T47D (cell line): ENCODE data around the gene GPR6.
A peak's percentile ranks its signal among the peaks of the same experiment; 100 is the strongest.

Experiments
- DNase-seq, 2 experiments: peaks; one replicate each; pipeline versions ENCODE4 v3.0.0 to v3.0.0-alpha.2; 2011 to 2012; ENCODE audit warnings: low read depth in 1 of 2, low spot score in 1 of 2
- JUND ChIP-seq: IDR thresholded peaks from 2 replicates; pipeline ENCODE4 v1.6.1; 2012; ENCODE audit warnings: low read depth
- in situ Hi-C: cut with HindIII; loops from 2 replicates; pipeline ENCODE4 v1.10.0; 2016; ENCODE audit warnings: low sequenced_read_pairs, low pct_unique_long_range_greater_than_20kb

The GPR6 gene

DNA sequence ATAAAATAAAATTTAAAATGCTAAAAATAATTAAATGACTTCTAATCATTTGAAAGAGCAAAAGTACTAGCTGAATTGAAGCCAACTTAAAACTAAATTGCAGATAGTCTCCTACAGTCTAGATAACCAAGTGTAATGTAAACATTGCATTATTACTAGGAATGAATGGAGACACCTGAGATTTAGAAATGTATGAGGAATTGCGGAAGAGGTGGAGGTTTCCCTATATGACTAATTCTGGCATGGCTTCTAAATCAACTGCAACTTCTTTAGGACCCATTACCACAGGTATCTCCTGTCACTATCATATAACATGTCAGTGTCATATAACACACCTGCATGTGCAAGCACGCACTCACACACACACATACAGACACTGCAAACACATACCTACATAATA lies 13.2 kb upstream of the GPR6 start:
- DNase-seq = no peak
- TF ChIP-seq JUND = no peak
- in situ Hi-C loops = no loop called here

DNA sequence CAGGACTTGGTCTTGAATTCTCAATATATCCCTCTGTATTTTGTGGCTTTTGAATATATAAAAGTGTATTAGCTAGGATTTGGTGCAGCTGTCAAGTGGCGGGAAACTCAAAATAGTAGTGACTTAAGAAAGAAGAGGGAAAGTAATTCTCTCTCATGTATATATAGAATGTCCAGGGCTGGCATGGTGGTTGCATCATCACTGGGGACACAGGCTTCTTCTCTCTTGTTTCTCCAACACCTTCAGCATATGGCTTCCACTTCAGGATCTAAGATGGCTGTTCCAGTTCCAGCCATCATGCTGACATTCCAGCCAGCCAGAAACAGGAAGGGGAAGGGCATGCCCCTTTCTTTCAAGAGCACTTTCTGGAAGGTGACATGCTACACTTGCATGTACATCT lies 11.8 kb upstream of the GPR6 start:
- TF ChIP-seq JUND = no peak
- DNase-seq = no peak
- in situ Hi-C loops = no loop called here

DNA sequence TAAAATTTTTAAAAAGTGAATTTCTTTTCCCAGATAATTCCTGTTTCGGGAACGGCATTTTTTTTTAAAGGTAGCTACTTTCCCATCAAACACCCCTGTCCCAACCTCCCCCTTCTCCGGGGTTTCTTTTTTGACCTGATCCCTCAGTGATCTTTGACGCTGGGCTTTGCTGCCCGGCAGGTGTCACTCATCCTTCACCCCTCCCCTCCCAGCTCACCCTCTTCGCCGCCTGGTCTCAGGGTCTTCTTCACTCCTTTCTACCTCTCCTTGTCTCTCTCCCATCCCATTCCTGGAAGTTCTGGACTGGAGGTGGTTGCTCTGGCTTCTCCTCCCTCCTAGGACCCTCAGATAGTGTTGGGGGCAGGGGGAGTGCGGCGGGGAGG lies 329 bp upstream of the GPR6 start:
- TF ChIP-seq JUND = no peak
- in situ Hi-C loops = no loop called here
- no peak for DNase-seq

DNA sequence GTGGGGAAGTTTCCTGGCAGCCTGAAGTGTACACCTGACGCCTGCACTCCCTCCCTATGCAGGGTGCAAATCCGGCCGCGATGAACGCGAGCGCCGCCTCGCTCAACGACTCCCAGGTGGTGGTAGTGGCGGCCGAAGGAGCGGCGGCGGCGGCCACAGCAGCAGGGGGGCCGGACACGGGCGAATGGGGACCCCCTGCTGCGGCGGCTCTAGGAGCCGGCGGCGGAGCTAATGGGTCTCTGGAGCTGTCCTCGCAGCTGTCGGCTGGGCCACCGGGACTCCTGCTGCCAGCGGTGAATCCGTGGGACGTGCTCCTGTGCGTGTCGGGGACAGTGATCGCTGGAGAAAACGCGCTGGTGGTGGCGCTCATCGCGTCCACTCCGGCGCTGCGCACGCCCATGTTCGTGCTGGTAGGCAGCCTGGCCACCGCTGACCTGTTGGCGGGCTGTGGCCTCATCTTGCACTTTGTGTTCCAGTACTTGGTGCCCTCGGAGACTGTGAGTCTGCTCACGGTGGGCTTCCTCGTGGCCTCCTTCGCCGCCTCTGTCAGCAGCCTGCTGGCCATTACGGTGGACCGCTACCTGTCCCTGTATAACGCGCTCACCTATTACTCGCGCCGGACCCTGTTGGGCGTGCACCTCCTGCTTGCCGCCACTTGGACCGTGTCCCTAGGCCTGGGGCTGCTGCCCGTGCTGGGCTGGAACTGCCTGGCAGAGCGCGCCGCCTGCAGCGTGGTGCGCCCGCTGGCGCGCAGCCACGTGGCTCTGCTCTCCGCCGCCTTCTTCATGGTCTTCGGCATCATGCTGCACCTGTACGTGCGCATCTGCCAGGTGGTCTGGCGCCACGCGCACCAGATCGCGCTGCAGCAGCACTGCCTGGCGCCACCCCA lies 1.2 kb downstream of the GPR6 start:
- in situ Hi-C loops = no loop called here
- DNase-seq = no peak
- no peak for TF ChIP-seq JUND

DNA sequence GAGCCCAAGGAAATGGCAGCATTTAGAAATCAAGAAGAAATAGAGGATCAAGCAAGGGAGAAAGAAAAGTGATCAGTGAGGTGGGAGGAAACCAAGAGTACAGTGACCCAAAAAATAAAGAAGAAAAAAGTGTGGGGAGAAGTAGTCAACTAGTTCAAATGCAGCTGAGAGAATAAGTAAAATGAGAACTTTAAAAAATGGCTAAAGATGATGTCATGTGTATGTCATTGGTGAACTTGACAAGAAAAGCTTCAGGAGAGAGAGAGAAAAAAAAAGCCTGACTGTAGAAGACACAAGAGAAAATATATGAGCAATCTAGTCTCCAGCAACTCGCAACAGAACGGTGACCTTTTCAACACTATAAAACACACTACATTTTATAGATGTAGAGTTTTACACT lies 6.3 kb downstream of the GPR6 start:
- DNase-seq = no peak
- TF ChIP-seq JUND = no peak
- in situ Hi-C loops = no loop called here

DNA sequence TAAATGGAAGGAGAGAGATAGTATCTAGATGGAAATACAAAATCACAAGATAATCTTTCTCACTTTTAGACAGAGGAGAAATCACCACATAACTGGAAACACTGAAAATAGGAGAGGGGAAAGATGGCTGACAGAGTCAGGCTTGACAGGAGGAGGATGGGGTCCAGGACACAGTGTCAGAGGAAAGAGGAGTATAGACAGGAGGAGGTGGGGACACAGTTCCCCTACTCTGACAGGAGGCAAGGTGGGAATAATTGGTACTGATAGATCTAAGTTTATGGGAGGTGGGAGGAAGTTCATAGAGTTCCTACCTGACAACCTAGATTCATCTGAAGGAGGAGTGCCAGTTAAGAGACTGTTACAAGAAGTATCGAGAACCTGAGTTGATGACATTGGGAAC lies 9.1 kb downstream of the GPR6 start:
- TF ChIP-seq JUND = no peak
- in situ Hi-C loops = no loop called here
- DNase-seq = no peak

DNA sequence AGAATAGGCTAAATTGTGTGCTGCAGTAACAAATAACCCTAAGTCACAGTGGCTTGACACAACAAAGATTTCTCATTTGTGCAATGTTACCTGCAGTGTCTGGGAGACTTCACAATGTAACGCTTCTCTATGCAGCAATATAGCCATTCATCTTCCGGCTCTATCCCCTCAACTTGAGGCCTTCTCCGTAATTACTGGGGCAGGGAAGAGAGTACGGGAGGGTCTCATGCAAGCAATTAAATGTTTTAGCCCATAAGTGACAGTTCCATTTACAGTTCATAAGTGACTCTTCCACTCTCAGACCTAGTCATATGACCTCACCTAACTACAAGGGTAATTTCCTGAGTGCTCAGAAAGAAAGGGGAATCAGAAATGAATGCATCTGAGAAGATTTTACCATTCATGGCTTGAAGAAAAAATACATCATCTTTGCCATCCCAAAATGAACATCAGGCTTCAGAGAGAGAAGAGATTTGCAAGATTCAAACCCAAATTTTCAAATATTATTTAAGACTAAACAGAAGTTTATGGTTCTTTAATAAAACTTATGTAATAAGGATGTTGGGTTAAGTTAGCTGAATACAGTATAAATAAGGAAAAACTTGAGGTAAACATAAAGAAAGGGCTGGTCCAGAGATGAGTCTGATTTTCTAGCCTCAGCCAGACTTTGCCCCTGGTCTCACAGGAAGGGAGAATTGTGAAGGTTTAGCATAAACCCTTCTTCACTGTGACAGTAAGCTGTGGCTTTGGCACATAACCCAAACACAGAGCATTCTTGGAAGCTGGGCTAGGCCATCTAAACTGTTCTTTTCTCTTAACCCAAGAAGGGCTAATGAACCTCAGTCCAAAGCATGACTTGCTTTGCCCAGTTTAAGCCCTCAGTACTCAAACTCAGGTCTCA lies 13.3 kb downstream of the GPR6 start:
- in situ Hi-C loops = no loop called here
- DNase-seq = no peak
- no peak for TF ChIP-seq JUND

DNA sequence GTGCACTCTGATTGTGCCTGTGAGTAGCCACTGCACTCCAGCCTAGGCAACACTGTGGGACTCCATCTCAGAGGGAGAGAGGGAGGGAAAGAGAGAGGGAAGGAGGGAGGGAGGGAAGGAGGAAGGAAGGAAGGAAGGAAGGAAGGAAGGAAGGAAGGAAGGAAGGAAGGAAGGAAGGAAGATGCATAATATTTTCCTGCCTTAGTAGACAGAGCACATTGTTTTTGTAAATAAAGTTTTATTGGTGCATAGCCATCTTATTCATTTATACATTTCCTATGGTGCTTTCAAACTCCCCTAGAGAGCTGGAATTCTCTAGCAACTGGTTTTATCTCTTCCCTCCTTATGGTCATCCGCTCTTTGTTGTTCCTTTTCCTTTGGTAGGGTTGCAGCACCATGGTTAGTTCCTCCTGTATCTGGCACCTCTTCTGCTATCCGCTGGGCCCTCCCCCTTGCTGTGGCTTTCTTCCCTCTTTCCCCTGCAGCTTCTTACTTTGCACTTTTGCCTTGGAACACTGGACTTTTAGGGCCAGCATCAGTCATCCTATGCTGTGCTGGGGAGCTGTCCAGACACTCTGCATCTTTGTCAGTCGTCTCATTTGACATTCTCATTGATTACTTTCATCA lies 20.2 kb downstream of the GPR6 start:
- peak in 1 of 2 experiments; percentile 22 for DNase-seq
- in situ Hi-C loops = no loop called here
- TF ChIP-seq JUND = no peak

DNA sequence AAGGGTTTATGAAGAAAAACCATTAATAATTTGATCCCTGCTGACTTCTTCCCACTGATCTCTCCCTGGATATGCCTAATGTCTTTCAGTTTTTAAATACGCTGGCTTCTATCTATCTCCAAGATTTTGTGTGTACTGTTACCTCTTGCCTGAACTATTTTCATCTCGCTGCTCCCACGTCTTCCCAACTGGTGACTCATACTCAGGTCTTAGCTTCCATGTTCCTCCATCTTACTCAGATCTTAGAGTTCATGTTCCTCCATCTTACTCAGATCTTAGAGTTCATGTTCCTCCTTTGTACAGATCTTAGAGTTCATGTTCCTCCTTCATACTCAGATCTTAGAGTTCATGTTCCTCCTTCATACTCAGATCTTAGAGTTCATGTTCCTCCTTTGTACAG lies 21.6 kb downstream of the GPR6 start:
- no peak for DNase-seq
- no peak for TF ChIP-seq JUND
- in situ Hi-C loops = no loop called here

DNA sequence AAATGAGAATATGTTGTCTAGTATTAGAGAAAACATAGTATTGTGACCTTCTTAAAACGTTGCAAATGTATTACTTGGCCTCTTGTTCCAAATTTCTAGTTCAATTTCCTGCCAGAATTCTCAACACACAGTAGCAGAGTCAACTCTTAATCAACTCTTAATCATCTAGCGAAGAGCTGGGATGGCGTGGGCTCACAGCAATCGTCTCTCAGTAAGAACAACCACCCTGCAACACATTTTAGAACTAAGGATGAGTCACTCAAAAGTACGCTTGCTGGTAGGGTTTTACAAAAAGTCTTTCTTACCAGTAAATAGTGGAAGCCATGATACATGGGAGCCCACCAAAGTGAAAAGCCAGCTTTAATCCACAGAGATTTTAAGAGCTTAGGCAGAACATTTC lies 24.6 kb downstream of the GPR6 start:
- DNase-seq = no peak
- TF ChIP-seq JUND = no peak

DNA sequence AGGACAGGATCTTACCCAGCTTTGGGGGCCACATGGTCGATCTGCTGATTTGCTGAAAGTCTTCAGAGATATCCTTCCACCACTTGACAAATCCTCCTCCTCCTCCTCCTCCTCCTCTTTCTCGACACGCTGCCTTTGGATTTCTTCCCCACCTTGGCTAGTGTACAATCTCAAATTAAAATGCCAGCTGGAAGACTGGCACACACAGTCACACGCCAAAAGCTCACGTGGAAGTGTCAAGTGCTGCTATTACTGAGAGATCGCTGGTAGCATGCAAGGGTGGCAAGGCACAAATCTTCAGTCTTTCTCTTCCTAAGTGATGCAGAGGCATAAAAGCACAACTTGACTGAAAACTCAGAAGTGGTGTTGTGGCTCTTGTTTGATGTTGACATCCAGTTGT lies 35.3 kb downstream of the GPR6 start:
- no peak for DNase-seq
- in situ Hi-C loops = no loop called here
- TF ChIP-seq JUND = no peak

More for the DNA sequence above, 24.6 kb downstream of the GPR6 start:
- in situ Hi-C loops = no loop called here

DNA sequence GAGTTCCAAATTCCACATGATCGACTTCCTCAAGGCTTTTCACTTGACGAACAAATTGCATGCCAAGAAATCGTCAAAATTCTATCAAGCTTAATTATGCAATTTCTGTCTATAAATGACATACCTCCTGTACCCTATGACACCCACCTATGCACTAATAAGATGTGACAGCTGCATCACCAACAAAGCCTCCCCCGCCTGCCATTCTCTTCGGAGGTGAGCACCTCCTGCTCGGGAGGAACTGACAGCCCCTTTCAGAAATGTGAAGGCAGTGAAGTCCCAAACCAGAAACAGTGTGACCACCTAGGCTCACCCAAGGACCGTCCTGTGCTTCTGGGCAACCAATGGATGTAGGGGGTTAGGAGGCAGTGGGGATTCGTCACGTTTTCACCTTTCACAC lies 37.1 kb downstream of the GPR6 start:
- no peak for TF ChIP-seq JUND
- in situ Hi-C loops = no loop called here
- DNase-seq = no peak

DNA sequence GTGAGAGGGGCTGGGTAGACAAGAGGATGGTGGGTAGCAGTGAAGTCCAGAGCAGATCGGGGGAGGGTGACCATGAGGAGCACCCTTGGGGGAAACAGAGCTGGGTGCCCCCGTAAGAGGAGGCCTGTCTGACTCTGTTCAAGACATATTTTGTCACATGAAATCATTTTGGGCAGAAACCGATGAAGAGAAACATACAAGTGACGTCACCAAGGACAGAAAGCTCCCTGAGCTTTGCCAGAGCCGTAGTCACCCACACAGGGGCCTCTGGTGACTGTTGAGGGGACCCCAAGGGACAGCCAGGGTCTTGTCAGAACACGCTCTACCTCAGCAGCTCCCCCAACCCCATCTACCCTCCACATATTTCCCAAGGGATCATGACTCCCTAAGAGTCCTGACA lies 39.2 kb downstream of the GPR6 start:
- TF ChIP-seq JUND = no peak
- in situ Hi-C loops = no loop called here
- DNase-seq = no peak
